GM12878 (cell line): ENCODE data around the gene PHC3. TPM values are rescaled to one million over a fixed set of nuclear protein-coding genes. Genes with fewer than 3 reads are reported as not detected.
A peak's percentile ranks its signal among the peaks of the same experiment; 100 is the strongest.

Experiments used
- ATAC-seq: fragments of 200-7000 bp; cut with Tn5 transposase; 3 replicates; pipeline ENCODE4 v1.9.1; 2020; ENCODE audit warnings: mild to moderate bottlenecking, moderate library complexity
- BruUV-seq: library from RNA; stranded (reverse); fragments of 400-500 nt; replicated peaks from 2 replicates; lab custom pipeline; 2021; lab: Mats Ljungman, UMichigan
- CTCF ChIA-PET: fragments of 300-600 bp; sonication (Branson Sonifier 250); formaldehyde crosslinking; extraction: SDS; loops from one replicate; lab custom pipeline; 2021; ENCODE audit warnings: inconsistent platforms; lab: Yijun Ruan, JAX
- POLR2A ChIA-PET: fragments of 350-600 bp; formaldehyde crosslinking; extraction: SDS; loops from one replicate; lab custom pipeline; 2021; ENCODE audit warnings: inconsistent platforms; lab: Charles Lee
- RAD21 ChIA-PET: fragments of 300-600 bp; sonication (Branson Sonifier 250); formaldehyde crosslinking; loops from one replicate; lab custom pipeline; 2023; ENCODE audit warnings: antibody characterized with exemption; ENCODE audit not compliant: unreplicated experiment; lab: Charles Lee
- SMC1A ChIA-PET: fragments of 300-600 bp; sonication (Branson Sonifier 250); formaldehyde crosslinking; loops from one replicate; lab custom pipeline; 2023; ENCODE audit not compliant: unreplicated experiment, uncharacterized antibody; lab: Charles Lee
- DNase-seq: peaks from one replicate; pipeline ENCODE4 v3.0.0-alpha.2; 2011; ENCODE audit warnings: low read depth, low spot score
- FAIRE-seq: peaks from 3 replicates; lab custom pipeline; 2011; peaks lifted over from hg19 to GRCh38; lab: Jason Lieb, UNC
- H2AFZ ChIP-seq: 2 replicates; pipeline ENCODE4 v1.6.0; 2011; ENCODE audit warnings: low read depth, low read length, control low read depth; ENCODE audit not compliant: control insufficient read depth
- H3K27ac ChIP-seq: 2 replicates; pipeline ENCODE4 v1.5.1; 2011; ENCODE audit warnings: control low read depth; ENCODE audit not compliant: control insufficient read depth, insufficient read depth
- H3K27me3 ChIP-seq, 2 experiments: replicated peaks in 1 of 2; 2 replicates each; pipeline versions ENCODE4 v1.6.0 to v1.6.1; 2011; ENCODE audit warnings: low read length in 1 of 2; ENCODE audit not compliant: control insufficient read depth in 2 of 2, insufficient read depth in 2 of 2
- H3K36me3 ChIP-seq, 2 experiments: 2 replicates each; pipeline ENCODE4 v1.5.1; 2011; ENCODE audit warnings: low read length in 1 of 2; ENCODE audit not compliant: control insufficient read depth in 2 of 2, insufficient read depth in 2 of 2
- H3K4me1 ChIP-seq: 2 replicates; pipeline ENCODE4 v1.6.1; 2011; ENCODE audit warnings: mild to moderate bottlenecking, low read length, moderate library complexity, mixed read lengths; ENCODE audit not compliant: control insufficient read depth, insufficient read depth
- H3K4me2 ChIP-seq: 2 replicates; pipeline ENCODE4 v1.6.0; 2011; ENCODE audit warnings: control low read depth; ENCODE audit not compliant: control insufficient read depth, insufficient read depth
- H3K4me3 ChIP-seq: fragments of 200-600 bp; sonication (generic); 2 replicates; pipeline ENCODE4 v1.5.1; 2016
- H3K79me2 ChIP-seq: 2 replicates; pipeline ENCODE4 v1.6.0; 2011; ENCODE audit warnings: low read length; ENCODE audit not compliant: control insufficient read depth, insufficient read depth
- H3K9ac ChIP-seq: 2 replicates; pipeline ENCODE4 v1.8.0; 2011; ENCODE audit warnings: low read length, control low read depth, mixed read lengths; ENCODE audit not compliant: control insufficient read depth, insufficient read depth
- H3K9me3 ChIP-seq: replicated peaks from 3 replicates; pipeline ENCODE4 v1.5.1; 2011; ENCODE audit warnings: mild to moderate bottlenecking, low read length; ENCODE audit not compliant: control insufficient read depth, insufficient read depth
- H4K20me1 ChIP-seq: 2 replicates; pipeline ENCODE4 v1.6.0; 2011; ENCODE audit not compliant: control insufficient read depth, insufficient read depth
- CBFB ChIP-seq: IDR thresholded peaks from 2 replicates; pipeline ENCODE4 v1.6.1; 2016; ENCODE audit warnings: antibody characterized with exemption, low read depth
- CEBPB ChIP-seq, 2 experiments: fragments of 150-350 bp in 1 of 2; IDR thresholded peaks; 2 replicates each; pipeline ENCODE4 v1.6.1; 2012 to 2014; ENCODE audit warnings: low read depth in 2 of 2, low read length in 2 of 2, borderline replicate concordance in 1 of 2, inconsistent platforms in 1 of 2
- E2F8 ChIP-seq: fragments of 450-650 bp; IDR thresholded peaks from 2 replicates; pipeline ENCODE4 v1.6.1; 2018; ENCODE audit warnings: mild to moderate bottlenecking, low read depth, moderate library complexity; ENCODE audit not compliant: partially characterized antibody
- EP300 ChIP-seq, 2 experiments: fragments of 150-350 bp in 1 of 2; IDR thresholded peaks; 2 replicates each; pipeline ENCODE4 v1.6.1; 2011 to 2012; ENCODE audit warnings: low read depth in 2 of 2, low read length in 2 of 2, borderline replicate concordance in 1 of 2, improper control_type of control experiment in 1 of 2, inconsistent platforms in 1 of 2; ENCODE audit not compliant: control insufficient read depth in 1 of 2
- ETV6 ChIP-seq, 2 experiments: fragments of 450-650 bp in 1 of 2; IDR thresholded peaks in 1 of 2; conservative IDR thresholded peaks in 1 of 2; 2 replicates each; pipeline ENCODE4 v1.6.1; 2014; ENCODE audit warnings: antibody characterized with exemption in 1 of 2, borderline replicate concordance in 1 of 2, low read depth in 1 of 2, mild to moderate bottlenecking in 1 of 2, moderate library complexity in 1 of 2
- HDGF ChIP-seq: fragments of 450-650 bp; IDR thresholded peaks from 2 replicates; pipeline ENCODE4 v1.6.1; 2016; ENCODE audit warnings: antibody characterized with exemption
- KDM1A ChIP-seq: fragments of 200-600 bp; sonication (generic); IDR thresholded peaks from 2 replicates; pipeline ENCODE4 v1.6.1; 2016; ENCODE audit warnings: borderline replicate concordance
- MEF2A ChIP-seq: IDR thresholded peaks from 2 replicates; pipeline ENCODE4 v1.6.1; 2011; ENCODE audit warnings: low read depth, mild to moderate bottlenecking, low read length, moderate library complexity; ENCODE audit not compliant: insufficient read depth
- NR2C1 ChIP-seq: fragments of 450-650 bp; IDR thresholded peaks from 2 replicates; pipeline ENCODE4 v1.6.1; 2017; ENCODE audit warnings: antibody characterized with exemption, mild to moderate bottlenecking, moderate library complexity
- NR2C2 ChIP-seq: IDR thresholded peaks from 2 replicates; pipeline ENCODE4 v1.6.1; 2011; ENCODE audit warnings: borderline replicate concordance, low read depth; ENCODE audit not compliant: control insufficient read depth, insufficient read length
- SMARCA5 ChIP-seq: fragments of 450-650 bp; IDR thresholded peaks from 2 replicates; pipeline ENCODE4 v1.6.1; 2017; ENCODE audit warnings: mild to moderate bottlenecking
- STAT1 ChIP-seq: fragments of 450-650 bp; conservative IDR thresholded peaks from 2 replicates; pipeline ENCODE4 v1.6.1; 2014; ENCODE audit warnings: antibody characterized with exemption, mild to moderate bottlenecking
- STAT3 ChIP-seq: IDR thresholded peaks from 2 replicates; pipeline ENCODE4 v1.6.1; 2011; ENCODE audit warnings: low read depth, low read length, improper control_type of control experiment
- ZBED1 ChIP-seq: IDR thresholded peaks from 2 replicates; pipeline ENCODE4 v1.6.1; 2016; ENCODE audit warnings: borderline replicate concordance
- ZBTB33 ChIP-seq: fragments of 450-650 bp; IDR thresholded peaks from 2 replicates; pipeline ENCODE4 v1.6.1; 2017; ENCODE audit warnings: mild to moderate bottlenecking
- ZBTB40 ChIP-seq: fragments of 450-650 bp; IDR thresholded peaks from 2 replicates; pipeline ENCODE4 v1.6.1; 2016; ENCODE audit warnings: mild to moderate bottlenecking, moderate library complexity, borderline replicate concordance
- WGBS: methylation state at CpG from one replicate; pipeline ENCODE4 v1.1.6; 2016; ENCODE audit warnings: low lambda C conversion rate; ENCODE audit not compliant: insufficient replicate concordance, insufficient coverage; ENCODE audit errors: missing lambda C conversion rate; 5-methylcytosine and 5-hydroxymethylcytosine counted together
- in situ Hi-C: fragments of 300-500 bp; cut with MboI; formaldehyde crosslinking; loops from 9 replicates; pipeline ENCODE4 v1.14.3; 2018; ENCODE audit warnings: mixed read lengths
- intact Hi-C: fragments of 100-400 bp; cut with micrococcal nuclease; formaldehyde crosslinking; loops from one replicate; pipeline ENCODE4 v1.14.2; 2022; ENCODE audit not compliant: unreplicated experiment
- polyA plus RNA-seq, 11 experiments: library from polyadenylated mRNA; depleted of rRNA in 4 of 11; unstranded in 6 of 11; stranded (reverse) in 5 of 11; fragments of >200 nt; fragmentation: Nextera tagmentation in 4 of 11; fragmentation: Illumina TruSeq in 1 of 11; extraction: Ambion mirVana in 4 of 11; extraction: Trizol in 1 of 11; gene quantifications; 1 replicate in 1 of 11; 2 replicates in 10 of 11; pipeline versions ENCODE4 v1.2.1 to v1.2.3, GENCODE V29; 2011 to 2016; ENCODE audit warnings: inconsistent platforms in 2 of 11, missing spikeins in 2 of 11, low read depth in 1 of 11
- total RNA-seq, 4 experiments: library from RNA; depleted of rRNA in 3 of 4; stranded (reverse); fragments of >200 nt in 3 of 4; fragmentation: Illumina TruSeq in 1 of 4; extraction: Trizol in 1 of 4; gene quantifications; 2 replicates each; pipeline versions ENCODE4 v1.2.1 to v1.2.3, GENCODE V29; 2013 to 2021

The PHC3 gene
- total and polyA plus RNA-seq, 10 of the 15 experiments (the other 5 are each of a cell fraction or from before 2014, with no cell fraction given) = 3.3 to 62.3 (median 22.1) TPM

GRCh38 chr3:170225166-170225565 is 43.6 kb upstream of the PHC3 start:
- SMC1A ChIA-PET = interaction anchor here (0.6 to 1.6 kb wide), 6 partner anchors 8 to 99 kb away, joined by 3 to 5 read pairs (median 4); no protein-coding TSS in a partner anchor
- CTCF ChIA-PET = no interaction called here
- in situ Hi-C loops = no loop called here
- TF ChIP-seq ETV6 (conservative IDR thresholded peaks at IDR 0.05 in 1 of 2, IDR thresholded peaks at IDR 0.05 in 1 of 2; ENCODE audit: borderline replicate concordance in 1 of 2, low read depth in 1 of 2) (no peak), CBFB (no peak), ZBTB33 (no peak), HDGF (no peak), EP300 (IDR thresholded peaks at IDR 0.05; ENCODE audit: borderline replicate concordance in 1 of 2, control insufficient read depth in 1 of 2, low read depth in 2 of 2, low read length in 2 of 2) (no peak), STAT1 (no peak), MEF2A (no peak), CEBPB (IDR thresholded peaks at IDR 0.05; ENCODE audit: borderline replicate concordance in 1 of 2, low read depth in 2 of 2, low read length in 2 of 2) (no peak), E2F8 (no peak), ZBED1 (no peak), KDM1A (no peak), NR2C1 (no peak), STAT3 (no peak), NR2C2 (no peak), ZBTB40 (no peak), SMARCA5 (no peak)

More at GRCh38 chr3:170225166-170225565, 43.6 kb upstream of the PHC3 start:
- RAD21 ChIA-PET = no interaction called here
- H3K9me3 ChIP-seq = no peaks in the 10 kb centered on the region
- H3K9ac ChIP-seq = no peak overlapping the region
- peak; percentile 56 for FAIRE-seq
- peak overlapping the region; percentile 31; the same call in 1 of the 2 replicates for H3K4me2 ChIP-seq
- H3K27ac ChIP-seq = no peak overlapping the region
- H3K36me3 ChIP-seq = no peaks in the 10 kb centered on the region
- peaks cover 14% of the 10 kb centered on the region for H3K79me2 ChIP-seq
- TSS peak; percentile 39 for BruUV-seq
- H3K27me3 ChIP-seq = no peaks in the 10 kb centered on the region
- H3K4me1 ChIP-seq = no peaks in the 10 kb centered on the region
- no peak overlapping the region for H2AFZ ChIP-seq
- DNase-seq = no peak
- no peak overlapping the region for H3K4me3 ChIP-seq
- POLR2A ChIA-PET = interaction anchor here (0.9 kb wide), 1 partner anchor 9 kb away, joined by 3 read pairs; no protein-coding TSS in a partner anchor
- no peak for ATAC-seq
- intact Hi-C loops = no loop called here
- WGBS = 96% methylated on average over 1 of the region's 1 CpG
- no peaks in the 10 kb centered on the region for H4K20me1 ChIP-seq
